Stimulated activated CD4-positive, alpha-beta T cell treated with anti-CD3 and anti-CD28 coated beads, Interleukin-4, amount 100 ng/mL, for 48 hours (primary cell): ENCODE measurements around the gene ANKRD11.
"Not testable (repeated sequence)": the region's sequence is repeated elsewhere in the genome, so short reads cannot be mapped to it uniquely, and the experiment has no call there.

Experiments
- DNase-seq, 2 donors: peaks; one replicate each; pipeline ENCODE4 v3.0.0-alpha.2; 2020; ENCODE audit warnings: low read depth in 2 of 2

ANKRD11 gene

DNA sequence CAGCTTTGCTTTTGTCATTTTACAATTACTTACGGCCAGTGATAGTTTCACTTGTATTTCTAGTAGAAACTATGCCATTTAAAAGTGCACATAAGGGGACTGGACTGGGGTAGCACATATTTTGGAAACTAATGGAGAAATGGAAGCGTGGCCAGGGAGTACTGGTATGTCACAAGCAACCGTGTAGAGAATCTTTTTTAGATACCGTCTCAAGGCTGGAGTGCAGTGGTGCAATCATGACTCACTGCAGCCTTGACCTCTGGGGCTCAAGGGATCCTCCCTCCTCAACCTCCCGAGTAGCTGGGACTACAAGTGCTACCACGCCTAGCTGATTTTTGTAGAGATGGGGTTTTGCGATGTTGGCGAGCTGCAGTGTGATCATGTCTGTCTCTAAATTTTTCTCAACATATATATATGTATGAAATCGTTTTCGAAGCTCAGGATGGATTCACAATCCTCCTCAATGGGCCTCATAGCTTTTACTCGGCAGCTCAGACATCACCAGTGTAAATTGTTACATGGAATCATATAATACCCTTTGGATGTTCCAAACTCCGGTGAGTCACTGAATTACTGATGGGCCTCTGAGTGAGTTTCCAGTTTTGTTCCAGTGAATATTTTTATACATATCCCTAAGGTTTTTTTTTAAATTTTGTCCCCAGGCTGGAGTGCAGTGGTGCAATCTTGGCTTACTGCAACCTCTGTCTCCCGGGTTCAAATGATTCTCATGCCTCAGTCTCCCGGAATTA, 221.2 kb downstream of the ANKRD11 start:
- DNase-seq, result no peak

GRCh38 chr16:89268585-89268984, 221.8 kb downstream of the ANKRD11 start:
- no peak for DNase-seq

DNA sequence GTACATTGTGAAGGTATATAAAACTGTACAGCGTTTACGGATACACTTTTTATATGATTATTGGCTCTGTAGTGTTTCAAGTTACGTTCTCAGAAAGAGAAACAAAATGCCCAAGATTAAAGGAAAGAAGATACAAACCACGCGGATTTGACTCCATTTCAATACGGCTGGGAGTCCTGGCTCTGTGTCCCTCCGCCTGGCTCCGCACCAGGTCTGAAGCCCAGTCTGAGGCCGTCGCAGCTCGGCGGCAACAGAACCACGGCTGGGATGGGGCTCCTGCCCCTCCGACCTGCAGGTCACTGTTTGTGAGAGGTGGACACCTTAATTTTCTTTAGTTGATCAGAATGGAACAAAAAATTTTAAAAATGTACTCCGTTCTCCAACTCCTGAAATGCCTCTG, 222.6 kb downstream of the ANKRD11 start:
- DNase-seq, result not testable (repeated sequence)

DNA sequence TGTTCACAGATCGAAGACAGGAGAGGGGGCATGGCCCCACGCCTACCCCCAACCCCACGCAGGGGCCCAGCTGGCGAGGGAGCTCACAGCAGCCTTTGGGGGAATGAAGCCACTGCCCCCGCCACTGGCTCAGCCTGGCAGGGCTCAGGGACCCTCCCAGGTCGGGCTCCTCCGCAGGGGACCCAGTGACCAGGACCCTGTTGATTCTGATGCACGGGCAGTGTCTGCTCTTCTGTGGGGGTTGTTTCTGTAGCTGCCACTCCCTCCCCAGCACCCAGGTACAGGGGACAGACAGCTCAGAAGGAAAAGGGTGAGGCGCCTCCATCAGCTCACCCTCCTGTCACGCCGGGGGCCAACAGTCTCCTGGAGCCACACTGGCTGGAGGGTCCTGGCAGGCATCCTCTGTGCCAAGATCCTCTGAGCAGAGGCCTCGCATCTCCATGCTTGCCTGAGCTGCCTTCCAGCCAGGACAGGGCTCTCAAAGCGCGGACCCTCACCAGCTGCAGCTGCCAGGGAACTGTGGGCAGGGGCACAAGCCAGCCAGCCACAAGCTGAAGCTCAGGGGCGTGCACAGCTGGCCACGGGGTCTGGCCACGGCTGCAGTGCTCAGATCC, 223.7 kb downstream of the ANKRD11 start:
- DNase-seq, result no peak

- DNase-seq, result no peak
Measured at GRCh38 chr16:89265647-89266046, 224.7 kb downstream of the ANKRD11 start.

DNA sequence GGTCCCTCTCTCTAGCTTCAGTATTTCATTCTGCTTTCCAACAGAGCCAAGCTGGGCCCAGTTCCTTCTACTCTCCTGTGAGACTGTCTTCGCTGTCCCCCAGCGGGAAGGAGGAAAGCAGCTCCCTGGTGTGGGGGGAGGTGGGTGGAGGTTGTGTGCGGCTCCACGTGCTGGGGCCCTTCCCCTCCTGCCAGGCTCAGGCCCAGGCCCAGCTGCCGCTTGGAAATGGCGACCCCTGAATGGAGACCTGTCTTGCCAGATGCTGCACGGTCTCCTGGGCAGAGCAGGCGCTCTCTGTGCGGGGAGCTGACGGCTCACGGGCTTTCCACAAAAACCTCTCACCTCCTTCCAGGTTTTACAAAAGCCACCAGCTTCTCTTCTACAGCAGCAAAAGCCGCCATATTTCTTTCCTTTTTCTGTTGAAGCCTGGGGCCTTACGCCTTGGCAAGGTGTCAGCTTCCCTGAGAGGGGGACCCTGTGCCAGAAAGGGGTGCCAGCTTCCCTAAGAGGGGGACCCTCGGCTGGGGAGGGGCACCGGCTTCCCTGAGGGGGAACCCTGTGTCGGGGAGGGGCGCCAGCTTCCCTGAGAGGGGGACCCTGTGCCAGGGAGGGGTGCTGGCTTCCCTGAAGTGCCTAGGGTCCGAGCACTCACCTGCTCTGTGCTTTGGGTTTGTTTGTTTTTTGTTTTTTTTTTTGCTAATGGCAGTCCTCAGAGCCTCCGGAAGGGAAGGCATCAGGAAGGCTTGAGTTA, 225.4 kb downstream of the ANKRD11 start:
- DNase-seq, result no peak

GRCh38 chr16:89261691-89262563, 228.4 kb downstream of the ANKRD11 start:
- DNase-seq, result no peak

DNA sequence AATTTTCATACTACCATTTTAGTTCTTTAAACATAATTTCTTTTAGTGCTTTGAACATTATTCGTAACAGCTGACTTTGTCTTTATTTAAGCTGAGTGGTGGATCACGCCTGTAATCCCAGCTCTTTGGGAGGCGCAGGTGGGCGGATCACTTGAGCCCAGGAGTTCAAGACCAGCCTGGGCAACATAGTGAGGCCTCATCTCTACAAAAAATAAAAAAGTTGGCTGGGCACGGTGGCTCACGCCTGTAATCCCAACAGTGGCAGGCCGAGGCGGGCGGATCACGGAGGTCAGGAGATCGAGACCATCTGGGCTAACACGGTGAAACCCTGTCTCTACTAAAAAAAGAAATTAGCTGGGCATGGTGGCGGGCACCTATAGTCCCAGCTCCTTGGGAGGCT, 230.5 kb downstream of the ANKRD11 start:
- not testable (repeated sequence) for DNase-seq

DNA sequence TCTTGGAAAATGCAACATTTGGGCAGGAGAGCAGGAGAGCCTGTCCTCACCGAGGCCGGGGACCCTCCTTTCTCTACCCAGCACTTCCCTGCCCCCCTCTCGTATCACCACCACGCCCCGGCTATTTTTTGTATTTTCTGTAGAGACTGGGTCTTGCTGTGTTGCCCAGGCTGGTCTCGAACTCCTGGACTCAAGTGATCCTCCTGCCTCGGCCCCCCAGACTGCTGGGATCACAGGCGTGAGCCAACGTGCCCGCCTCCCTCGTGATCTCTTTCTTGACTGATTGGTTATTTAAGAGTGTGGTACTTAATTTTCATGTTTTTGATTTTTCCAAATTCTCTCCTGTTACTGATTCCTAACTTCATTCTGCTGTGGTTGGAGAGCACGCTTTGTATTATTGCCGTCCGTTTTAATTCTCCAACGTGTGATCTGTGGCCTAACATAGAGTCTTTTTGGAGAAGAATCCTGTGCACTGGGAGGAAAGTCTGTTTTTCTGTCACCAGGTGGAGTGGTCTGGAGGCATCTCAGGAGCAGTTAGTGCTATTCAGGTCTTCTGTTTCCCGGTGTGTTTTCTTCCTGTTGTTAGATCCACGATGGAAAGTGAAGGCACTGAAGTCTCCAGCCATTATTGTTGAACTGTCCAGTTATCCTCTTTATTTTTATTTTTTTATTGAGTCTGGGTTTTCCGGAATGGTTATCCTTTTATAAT, 232.4 kb downstream of the ANKRD11 start:
- no peak for DNase-seq

DNA sequence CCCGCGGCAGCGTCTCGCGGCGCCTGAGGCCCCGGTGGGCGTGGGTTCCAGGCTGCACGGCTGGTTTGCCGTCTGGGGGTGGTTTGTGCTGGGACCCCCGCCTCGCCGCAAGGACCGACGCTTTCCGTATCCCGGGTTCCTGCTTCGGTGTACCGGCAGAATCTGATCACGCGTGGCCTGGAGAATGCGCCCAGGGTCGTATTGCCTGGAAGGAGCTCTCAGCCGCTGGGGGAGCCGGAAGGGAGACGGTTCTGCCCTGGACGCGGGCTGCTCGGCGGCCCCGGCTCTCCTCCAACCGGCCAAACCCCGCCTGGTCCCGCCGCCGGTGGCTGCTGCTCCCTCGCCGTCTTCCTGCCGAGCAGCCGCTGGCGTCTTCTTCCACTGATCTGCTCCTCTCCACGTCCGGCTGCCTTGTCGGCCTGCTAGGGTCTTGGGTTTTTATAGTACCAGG, 233.1 kb downstream of the ANKRD11 start:
- no peak for DNase-seq

DNA sequence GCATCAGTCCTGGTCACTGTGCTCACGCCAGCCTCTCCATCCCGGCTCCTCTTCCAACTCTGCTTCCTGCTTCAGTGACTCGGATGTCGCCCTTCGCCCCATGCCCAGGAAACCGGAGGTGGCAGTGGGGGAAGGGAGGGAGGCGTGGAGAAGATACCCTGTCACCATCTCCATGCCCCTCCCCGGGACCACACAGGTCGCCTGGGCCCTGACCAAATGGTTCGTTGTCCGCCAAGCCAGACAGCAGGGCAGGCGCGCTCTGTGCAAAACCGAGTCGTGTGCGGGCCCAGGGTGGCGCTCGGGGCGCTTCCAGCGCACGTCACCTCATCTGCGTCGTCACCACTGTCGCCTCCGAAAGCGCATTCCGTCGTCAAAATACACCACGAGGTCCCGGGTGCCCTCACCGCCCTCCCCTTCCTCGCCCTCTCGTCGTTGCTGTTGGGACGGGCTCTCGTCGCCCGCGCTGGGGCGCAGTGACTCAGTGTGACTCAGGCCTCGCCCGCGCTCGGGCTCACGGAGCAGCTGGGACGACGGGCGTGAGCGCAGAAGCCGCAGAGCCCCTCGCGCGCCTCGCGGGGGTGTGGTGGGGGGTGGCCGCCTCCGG, 233.6 kb downstream of the ANKRD11 start:
- peak; percentile 70 to 77 for DNase-seq

DNA sequence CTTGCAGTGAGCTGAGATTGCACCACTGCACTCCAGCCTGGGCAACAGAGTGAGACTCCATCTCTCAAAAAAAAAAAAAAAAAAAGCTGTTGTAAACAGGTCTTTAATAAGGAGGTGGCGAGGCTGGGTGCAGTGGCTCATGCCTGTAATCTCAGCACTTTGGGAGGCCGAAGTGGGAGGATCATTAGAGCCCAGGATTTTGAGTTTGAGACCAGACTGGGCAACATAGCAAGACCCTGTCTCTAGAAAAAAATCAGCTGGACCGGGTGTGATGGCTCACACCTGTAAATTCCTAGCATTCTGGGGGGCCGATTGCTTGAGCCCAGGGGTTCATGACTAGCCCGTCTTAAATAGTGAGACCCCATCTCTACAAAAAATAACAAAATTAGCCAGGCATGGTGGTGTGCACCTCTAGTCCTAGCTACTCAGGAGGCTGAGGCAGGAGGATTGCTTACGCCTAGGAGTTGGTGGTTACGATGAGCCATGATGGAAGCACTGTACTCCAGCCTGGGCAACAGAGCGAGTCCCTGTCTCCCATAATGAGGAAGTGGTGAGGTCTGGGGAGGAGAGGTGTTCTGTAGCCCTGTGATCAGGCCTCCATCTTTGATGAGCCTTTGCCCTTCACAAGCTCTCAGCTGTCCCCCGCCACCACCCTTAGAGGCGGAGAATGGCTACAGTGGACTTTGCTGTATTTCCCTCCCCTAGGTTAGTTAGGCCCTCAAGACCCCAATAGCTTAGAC, 236.6 kb downstream of the ANKRD11 start:
- DNase-seq, result no peak

GRCh38 chr16:89248196-89248982, 242.0 kb downstream of the ANKRD11 start:
- no peak for DNase-seq

GRCh38 chr16:89247734-89248075, 242.7 kb downstream of the ANKRD11 start:
- DNase-seq, result not testable (repeated sequence)

DNA sequence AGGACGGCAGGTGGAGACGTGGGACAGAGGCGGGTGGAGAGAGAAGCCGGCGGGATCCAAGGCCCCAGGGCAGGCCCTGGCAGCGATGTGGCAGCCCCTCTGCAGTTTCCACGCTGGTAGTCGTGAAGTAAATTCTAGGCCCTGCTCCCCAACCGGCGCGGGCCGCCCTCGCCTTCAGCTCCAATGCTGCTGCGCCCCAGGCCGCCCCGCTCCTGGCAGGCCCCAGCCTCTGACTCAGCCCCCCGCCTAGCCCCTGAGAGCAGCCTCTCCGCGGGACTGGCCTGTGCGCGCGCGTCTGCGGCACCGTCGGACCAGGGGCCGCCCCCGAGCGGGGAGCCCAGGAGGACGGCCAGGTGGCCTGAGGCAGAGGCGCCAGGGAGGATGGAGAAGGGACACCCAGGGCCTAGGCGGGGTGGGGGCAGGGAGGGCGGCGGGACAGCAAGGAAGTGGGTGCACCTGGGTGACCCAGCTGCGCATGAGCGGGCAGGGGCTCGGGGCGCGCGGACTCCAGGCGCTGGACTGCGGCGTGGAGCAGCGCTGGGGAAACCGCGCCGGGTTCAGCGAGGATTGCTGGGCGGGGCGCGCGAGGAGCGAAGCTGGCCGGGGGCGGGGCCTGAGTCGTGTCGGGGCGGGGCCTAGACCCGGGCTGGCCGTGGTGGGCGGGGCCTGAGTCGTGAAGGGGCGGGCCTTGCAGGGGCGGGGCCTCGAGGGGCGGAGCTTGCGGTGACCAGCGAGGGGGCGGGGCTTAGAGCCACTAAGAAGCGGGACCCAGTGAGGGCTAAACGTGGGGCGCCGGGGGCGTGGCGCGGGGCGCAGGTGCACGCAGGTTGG, 243.2 kb downstream of the ANKRD11 start:
- DNase-seq, result peak; percentile 92 to 100

DNA sequence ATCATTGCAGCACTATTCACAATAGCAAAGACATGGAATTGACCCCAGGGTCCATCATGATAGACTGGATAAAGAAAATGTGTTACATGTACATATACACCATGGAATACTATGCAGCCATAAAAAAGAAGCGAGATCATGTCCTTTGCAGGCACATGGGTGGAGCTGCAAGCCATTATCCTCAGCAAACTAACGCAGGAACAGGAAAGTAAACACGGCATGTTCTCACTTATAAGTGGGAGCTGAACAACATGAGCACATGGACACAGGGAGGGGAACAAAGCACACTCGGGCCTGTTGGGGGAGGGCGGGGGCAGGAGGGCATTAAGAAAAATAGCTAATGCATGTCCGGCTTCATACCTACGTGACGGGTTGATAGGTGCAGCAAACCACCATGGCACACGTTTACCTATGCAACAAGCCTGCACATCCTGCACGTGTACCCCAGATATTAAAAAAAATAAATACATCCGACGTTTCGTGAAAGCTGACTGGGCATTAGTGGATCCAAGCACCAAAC, 243.9 kb downstream of the ANKRD11 start:
- DNase-seq, result no peak

DNA sequence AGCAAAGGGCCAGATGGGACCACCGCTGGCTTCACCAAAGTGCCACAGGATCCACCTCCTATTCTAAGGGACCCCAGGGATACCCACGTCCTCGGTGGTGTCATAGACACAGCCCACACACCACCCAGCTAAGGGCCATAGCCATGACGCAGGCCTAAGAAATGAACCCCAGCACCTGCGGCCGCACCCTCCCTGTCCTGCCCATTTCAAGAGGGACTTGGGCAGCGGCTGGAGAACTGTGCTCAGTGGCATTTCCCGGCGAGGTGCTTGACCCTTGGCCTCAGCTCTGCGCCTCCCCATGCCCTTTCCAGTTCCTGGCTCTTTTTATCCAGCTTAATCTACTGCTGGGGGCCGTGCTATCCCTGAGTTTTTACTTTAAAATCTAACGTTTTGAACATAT, 245.6 kb downstream of the ANKRD11 start:
- DNase-seq, result no peak

DNA sequence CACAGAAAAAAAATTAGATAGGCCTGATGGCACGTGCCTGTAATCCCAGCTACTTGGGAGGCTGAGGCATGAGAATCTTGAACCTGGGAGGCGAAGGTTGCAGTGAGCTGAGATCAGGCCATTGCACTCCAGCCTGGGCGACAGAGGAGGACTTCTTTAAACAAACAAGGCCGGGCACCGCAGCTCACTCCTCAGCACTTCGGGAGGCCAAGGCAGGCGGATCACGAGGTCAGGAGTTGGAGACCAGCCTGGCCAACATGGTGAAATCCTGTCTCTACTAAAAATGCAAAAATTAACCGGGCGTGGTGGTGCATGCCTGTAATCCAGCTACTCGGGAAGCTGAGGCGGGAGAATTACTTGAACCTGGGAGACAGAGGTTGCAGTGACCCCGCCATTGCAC, 246.1 kb downstream of the ANKRD11 start:
- not testable (repeated sequence) for DNase-seq
